Endothelial cell (in vitro differentiated cells): ENCODE measurements around the gene CNNM2. TPM values are rescaled to one million over a fixed set of nuclear protein-coding genes. Genes with fewer than 3 reads are reported as not detected.

Experiments used
- DNase-seq: peaks from one replicate; pipeline ENCODE4 v3.0.0; 2021; ENCODE audit warnings: low spot score
- H3K27ac Mint-ChIP-seq: one replicate; pipeline ENCODE4 v1.8.0; 2021; ENCODE audit warnings: mixed read lengths, inconsistent platforms; ENCODE audit not compliant: unreplicated experiment
- H3K27me3 Mint-ChIP-seq: one replicate; pipeline ENCODE4 v1.8.0; 2021; ENCODE audit warnings: mild to moderate bottlenecking, moderate library complexity, mixed read lengths, inconsistent platforms; ENCODE audit not compliant: unreplicated experiment
- H3K36me3 Mint-ChIP-seq: one replicate; pipeline ENCODE4 v1.8.0; 2021; ENCODE audit warnings: mild to moderate bottlenecking, low read depth, mixed read lengths, inconsistent platforms; ENCODE audit not compliant: unreplicated experiment
- H3K4me1 Mint-ChIP-seq: one replicate; pipeline ENCODE4 v1.8.0; 2021; ENCODE audit warnings: mild to moderate bottlenecking, mixed read lengths, inconsistent platforms; ENCODE audit not compliant: unreplicated experiment
- H3K4me3 Mint-ChIP-seq: one replicate; pipeline ENCODE4 v1.8.0; 2021; ENCODE audit warnings: mild to moderate bottlenecking, mixed read lengths, inconsistent platforms; ENCODE audit not compliant: unreplicated experiment
- H3K9me3 Mint-ChIP-seq: one replicate; pipeline ENCODE4 v1.8.0; 2021; ENCODE audit warnings: mixed read lengths, inconsistent platforms; ENCODE audit not compliant: unreplicated experiment
- CTCF ChIP-seq: fragments of 200-600 bp; sonication (generic); IDR thresholded peaks from one replicate; pipeline ENCODE4 v1.5.0; 2021; ENCODE audit warnings: antibody characterized with exemption; ENCODE audit not compliant: unreplicated experiment
- total RNA-seq: library from RNA; stranded (reverse); fragmentation: NEBNext Ultra II Directional; extraction: Animal tissue kit (Norgen Biotek cat#: 25700); gene quantifications from one replicate; pipeline ENCODE4 v1.2.1, GENCODE V29; 2021; ENCODE audit not compliant: unreplicated experiment

Gene CNNM2
- total RNA-seq, 1 donor from 2014 or later = 4.6 TPM

GRCh38 chr10:102930720-102931119 lies 12.6 kb downstream of the CNNM2 start:
- no peak for DNase-seq
- Mint-ChIP-seq H3K4me1 (no peaks in the 10 kb centered on the region), H3K27ac (no peak overlapping the region), H3K27me3 (peaks cover 1% of the 10 kb centered on the region), H3K36me3 (peaks cover 3% of the 10 kb centered on the region), H3K9me3 (no peaks in the 10 kb centered on the region), H3K4me3 (no peak overlapping the region)
- TF ChIP-seq CTCF = no peak

- Mint-ChIP-seq H3K9me3 (no peaks in the 10 kb centered on the region), H3K4me1 (no peaks in the 10 kb centered on the region), H3K4me3 (no peak overlapping the region), H3K27me3 (peaks cover 1% of the 10 kb centered on the region), H3K27ac (no peak overlapping the region), H3K36me3 (peaks cover 3% of the 10 kb centered on the region)
- no peak for DNase-seq
- TF ChIP-seq CTCF = no peak
Measured at GRCh38 chr10:102931643-102932042, 13.5 kb downstream of the CNNM2 start.

GRCh38 chr10:102935505-102935904 lies 17.4 kb downstream of the CNNM2 start:
- H3K27ac Mint-ChIP-seq = no peak overlapping the region

GRCh38 chr10:102935939-102936605 lies 18.0 kb downstream of the CNNM2 start:
- H3K27me3 Mint-ChIP-seq = peaks cover 1% of the 10 kb centered on the region
- H3K4me3 Mint-ChIP-seq = no peak overlapping the region
- TF ChIP-seq CTCF = no peak
- no peaks in the 10 kb centered on the region for H3K36me3 Mint-ChIP-seq
- H3K27ac Mint-ChIP-seq = no peak overlapping the region
- no peak for DNase-seq
- no peaks in the 10 kb centered on the region for H3K9me3 Mint-ChIP-seq
- no peaks in the 10 kb centered on the region for H3K4me1 Mint-ChIP-seq

More at GRCh38 chr10:102935505-102935904, 17.4 kb downstream of the CNNM2 start:
- Mint-ChIP-seq H3K36me3 (no peaks in the 10 kb centered on the region), H3K27me3 (peaks cover 1% of the 10 kb centered on the region), H3K4me1 (no peaks in the 10 kb centered on the region), H3K4me3 (no peak overlapping the region), H3K9me3 (no peaks in the 10 kb centered on the region)
- TF ChIP-seq CTCF = no peak
- DNase-seq = no peak

GRCh38 chr10:102941401-102941800 lies 23.3 kb downstream of the CNNM2 start:
- Mint-ChIP-seq H3K4me3 (no peak overlapping the region), H3K9me3 (no peaks in the 10 kb centered on the region), H3K4me1 (peaks cover 6% of the 10 kb centered on the region), H3K36me3 (no peaks in the 10 kb centered on the region), H3K27me3 (no peaks in the 10 kb centered on the region), H3K27ac (no peak overlapping the region)
- no peak for TF ChIP-seq CTCF
- no peak for DNase-seq
